HG02642 (cell line): ENCODE data around the gene GPR179.

Source experiments
- ATAC-seq: cut with Tn5 transposase; IDR thresholded peaks from one replicate; pipeline ENCODE4 v1.9.1; 2021; ENCODE audit warnings: mild to moderate bottlenecking; ENCODE audit not compliant: unreplicated experiment, poor library complexity

GPR179 gene, protein sequence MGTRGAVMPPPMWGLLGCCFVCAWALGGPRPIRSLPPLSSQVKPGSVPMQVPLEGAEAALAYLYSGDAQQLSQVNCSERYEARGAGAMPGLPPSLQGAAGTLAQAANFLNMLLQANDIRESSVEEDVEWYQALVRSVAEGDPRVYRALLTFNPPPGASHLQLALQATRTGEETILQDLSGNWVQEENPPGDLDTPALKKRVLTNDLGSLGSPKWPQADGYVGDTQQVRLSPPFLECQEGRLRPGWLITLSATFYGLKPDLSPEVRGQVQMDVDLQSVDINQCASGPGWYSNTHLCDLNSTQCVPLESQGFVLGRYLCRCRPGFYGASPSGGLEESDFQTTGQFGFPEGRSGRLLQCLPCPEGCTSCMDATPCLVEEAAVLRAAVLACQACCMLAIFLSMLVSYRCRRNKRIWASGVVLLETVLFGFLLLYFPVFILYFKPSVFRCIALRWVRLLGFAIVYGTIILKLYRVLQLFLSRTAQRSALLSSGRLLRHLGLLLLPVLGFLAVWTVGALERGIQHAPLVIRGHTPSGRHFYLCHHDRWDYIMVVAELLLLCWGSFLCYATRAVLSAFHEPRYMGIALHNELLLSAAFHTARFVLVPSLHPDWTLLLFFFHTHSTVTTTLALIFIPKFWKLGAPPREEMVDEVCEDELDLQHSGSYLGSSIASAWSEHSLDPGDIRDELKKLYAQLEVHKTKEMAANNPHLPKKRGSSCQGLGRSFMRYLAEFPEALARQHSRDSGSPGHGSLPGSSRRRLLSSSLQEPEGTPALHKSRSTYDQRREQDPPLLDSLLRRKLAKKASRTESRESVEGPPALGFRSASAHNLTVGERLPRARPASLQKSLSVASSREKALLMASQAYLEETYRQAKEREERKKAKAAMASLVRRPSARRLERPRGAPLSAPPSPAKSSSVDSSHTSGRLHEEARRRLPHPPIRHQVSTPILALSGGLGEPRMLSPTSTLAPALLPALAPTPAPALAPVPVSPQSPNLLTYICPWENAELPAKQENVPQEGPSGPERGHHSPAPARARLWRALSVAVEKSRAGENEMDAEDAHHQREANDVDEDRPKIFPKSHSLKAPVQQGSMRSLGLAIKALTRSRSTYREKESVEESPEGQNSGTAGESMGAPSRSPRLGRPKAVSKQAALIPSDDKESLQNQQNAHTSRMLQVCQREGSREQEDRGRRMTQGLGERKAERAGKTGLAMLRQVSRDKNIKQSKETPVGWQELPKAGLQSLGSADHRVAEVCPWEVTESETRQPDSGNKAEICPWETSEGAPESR (N-terminal part only)

DNA sequence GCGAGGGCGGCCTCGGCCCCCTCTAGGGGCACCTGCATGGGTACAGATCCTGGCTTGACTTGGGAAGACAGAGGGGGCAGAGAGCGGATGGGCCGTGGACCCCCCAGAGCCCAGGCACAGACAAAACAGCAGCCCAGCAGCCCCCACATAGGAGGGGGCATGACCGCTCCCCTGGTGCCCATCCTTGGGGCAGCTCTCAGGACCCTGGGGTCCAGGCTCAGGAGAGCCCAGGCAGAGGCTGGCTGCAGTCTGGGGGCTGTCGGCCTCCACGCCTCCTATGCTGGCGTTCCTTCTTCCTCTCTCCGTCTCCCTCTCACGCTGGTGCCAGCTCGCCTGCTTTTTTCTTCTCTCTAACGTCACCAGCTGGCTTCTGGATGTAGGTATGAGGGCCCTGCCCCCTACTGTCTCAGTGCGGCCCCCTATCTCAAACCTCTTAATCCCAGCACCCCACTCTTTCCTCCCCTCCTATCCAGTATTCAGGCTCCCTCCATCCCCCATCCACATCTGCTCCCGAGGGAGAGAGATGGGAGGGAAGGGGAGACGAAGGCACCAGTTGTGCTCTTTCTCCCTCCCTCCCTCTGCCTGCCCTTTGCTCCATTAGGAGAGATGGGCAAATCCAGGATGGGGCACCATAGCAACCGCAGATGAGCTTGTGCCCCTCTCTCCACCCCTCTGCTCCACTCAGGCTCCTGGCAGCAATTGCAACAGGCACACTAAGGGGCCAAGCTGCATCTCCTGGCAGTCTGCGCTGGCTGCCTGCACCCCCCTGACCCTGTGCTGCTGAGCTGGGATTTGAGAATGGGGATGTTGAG, at the start of gene GPR179:
Gene GPR179 (minus strand): TSS at position 349 of the 812 bp plus-strand sequence. CDS start 167 bp downstream, at position 182.
- ATAC-seq, result no peak

DNA sequence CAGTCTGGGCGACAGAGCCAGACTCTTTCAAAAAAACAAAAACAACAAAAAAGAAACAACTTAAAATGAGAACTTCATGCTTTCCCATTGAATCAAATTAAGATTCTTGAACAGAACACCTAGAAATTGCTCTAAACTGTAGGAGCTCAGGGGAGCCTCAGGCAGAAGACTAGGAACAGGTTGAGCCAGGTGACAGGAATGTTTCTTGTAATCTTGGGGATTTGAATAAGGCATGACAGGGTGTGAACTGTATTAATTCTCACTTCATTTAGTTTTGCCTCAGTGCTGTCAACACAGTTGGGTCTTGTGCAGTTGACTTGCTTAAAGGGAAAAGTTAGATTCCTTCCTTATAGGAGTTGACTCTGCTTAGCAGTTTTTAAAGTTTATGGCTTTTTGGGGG, 35.7 kb upstream of the GPR179 start:
- ATAC-seq, result no peak

DNA sequence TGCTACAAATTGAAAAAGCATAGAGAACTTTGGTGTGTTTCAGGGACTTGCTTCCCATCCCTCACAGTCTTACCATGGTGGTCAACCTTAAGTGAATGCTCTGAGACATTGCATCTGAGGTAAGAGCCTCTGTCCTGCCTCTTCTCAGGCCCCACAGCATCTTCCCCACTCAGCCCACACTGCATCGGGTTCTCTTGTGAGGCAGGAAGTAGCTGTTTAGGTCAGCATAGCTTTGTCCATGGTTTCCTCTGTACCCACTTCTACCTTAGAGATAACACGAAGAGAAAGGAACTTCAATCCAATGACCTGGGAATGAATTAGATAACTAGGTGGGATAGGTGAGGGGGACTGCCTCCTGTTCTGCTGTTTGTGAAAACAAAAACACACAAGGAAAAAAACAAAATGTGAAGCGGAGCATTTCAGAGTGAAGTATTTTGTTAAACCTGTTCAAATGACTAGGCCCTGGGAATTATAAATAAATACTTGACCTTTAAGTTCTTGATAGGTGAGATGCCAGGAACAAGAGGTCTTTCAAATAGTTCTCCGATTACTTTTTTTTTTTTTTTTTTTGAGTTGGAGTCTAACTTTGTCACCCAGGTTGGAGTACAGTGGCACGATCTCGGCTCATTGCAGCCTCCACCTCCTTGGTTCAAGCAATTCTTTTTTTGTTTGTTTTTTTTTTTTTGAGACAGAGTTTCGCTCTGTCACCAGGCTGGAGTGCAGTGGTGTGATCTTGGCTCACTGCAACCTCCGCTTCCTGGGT, 25.5 kb upstream of the GPR179 start:
- no peak for ATAC-seq

DNA sequence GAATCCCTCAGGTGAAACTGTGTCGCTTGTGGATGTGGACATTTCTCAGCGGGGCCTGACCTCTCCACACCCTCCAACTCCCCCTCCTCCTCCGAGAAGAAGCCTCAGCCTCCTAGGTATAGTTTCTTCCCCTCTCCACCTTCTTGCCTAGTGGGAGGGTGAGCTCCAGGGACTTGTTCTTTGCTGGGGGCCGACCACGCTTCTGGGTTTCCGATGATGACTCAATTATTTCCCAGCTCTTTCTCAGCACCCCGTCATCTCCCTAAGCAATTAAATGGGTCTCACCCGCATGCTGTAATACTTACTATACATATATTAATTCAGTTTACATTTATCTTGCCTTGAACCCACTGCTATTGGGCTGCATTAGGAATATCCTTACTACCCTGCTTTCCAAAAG, 21.0 kb upstream of the GPR179 start:
- no peak for ATAC-seq

DNA sequence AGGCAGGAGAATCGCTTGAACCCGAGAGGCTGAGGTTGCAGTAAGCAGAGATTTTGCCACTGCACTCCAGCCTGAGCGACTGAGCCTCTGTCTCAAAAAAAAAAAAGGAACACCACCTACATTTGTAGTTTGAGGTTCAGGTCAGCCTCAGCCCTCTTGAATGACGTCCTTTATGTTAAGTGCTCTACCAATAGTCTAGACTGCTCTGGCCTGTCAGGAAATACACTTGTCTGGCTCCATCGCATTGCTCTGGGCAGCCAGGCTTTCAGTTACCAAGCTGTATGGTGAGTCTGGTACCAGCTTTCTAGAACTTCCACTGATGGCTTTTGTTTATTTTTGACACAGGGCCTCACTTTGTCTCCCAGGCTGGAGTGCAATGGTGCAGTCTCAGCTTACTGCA, 19.3 kb upstream of the GPR179 start:
- no peak for ATAC-seq

DNA sequence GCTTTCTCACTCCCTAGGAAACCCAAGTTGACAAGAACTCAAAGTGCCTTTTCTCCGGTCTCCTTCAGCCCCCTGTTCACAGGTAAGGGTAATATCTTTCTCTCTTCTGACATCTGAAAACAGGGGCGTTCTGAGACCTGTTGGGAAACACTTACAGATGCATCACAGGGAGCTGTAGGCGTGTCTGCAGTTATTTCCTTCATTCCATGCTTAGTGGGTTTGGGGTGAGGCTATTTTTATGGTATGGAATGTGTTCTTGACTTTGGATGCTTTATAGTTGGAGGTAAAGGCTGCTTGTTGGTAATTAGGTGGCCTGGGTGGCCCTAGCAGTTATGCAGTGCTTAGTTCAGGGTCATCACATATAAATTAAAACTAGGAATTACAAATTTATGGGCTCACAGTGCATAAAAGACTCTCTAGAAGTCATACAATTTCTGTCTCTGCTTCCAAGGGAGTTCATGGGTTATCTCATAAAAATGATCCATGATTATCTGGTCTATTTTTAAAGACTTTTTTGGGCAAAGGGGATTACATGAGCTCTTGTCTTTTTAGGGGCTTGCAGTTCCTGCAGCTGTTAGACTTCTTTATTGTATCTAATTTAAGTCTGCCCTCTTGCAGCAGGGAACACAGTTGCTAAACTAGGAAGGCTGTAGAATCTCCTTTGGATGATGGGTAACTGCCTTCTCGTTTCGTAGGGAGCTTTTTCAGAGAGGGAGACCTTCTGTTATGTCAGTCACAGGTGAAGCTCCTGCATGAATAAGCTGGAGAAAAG, 18.1 kb upstream of the GPR179 start:
- no peak for ATAC-seq

DNA sequence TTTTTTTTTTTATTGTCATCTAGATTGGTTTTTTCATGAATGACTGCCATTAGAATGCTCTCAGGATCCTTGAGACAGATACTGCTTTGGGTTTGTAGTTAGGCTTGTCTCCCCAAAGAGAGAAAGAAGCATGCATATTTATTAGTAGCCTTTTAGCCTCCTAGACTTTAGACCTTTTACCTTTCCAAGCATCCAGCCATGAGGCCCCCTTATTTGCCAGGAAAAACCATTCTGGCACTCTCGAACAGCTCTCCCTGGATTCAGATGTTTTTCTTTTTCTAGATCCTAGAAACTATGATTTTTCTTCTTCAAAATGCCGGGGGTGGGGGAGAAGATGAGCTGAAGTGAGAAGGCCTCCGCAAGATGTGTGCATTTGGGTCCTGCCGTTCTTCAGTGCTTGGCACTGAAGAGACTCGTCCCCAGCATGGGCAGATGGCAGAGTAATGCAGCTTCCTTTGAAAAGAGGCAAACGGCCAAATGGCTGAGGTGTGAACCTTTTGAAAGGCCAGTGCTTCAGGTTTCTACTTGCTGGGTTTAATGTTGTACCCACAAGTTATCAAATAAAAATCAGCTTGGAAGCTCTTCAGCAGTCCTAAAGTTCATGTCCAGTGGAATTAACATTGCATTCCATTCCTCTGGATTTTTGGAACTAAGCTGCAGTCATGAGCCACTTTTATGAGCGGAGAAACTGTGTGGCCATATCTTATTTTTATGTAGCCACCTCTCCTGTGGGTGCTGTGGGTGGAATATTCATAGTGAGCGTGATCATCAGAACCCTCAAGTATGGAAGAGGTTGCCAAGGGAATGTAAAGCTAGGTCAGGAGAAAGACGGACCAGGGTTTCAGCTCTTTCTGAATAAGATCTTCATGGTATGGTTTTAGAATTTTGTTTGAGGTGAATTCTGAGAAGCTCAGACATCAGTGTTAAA, 15.1 kb upstream of the GPR179 start:
- ATAC-seq, result no peak

DNA sequence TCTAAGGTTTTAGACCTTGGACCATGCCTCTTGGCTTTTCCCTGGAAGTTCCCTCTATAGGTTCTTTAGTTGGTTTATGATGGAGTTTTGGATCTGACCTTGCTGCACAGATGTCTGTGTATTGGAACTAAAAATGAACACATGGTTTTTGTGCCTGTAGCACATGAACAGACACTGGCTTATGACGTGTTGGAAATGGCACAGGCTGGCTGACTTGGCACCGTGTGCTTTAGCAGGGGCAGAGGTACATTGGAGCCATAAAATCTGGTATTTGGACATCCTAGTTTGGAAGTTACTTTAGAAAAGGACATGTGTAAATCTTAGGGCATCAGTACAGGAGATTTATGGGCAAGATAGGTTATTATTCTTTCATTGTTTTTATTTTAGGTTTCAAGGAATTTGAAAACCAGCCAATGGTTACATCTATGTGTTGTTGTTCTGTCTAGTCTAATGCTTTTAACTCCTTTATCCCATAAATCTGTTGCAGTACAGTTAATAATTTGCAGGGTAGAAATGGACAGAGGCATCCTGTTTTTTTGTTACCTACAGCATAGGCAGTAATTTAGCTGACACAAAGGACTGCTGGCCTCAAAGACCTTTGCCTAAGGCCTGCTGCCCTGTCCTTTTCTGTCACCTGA, 13.8 kb upstream of the GPR179 start:
- ATAC-seq, result no peak

DNA sequence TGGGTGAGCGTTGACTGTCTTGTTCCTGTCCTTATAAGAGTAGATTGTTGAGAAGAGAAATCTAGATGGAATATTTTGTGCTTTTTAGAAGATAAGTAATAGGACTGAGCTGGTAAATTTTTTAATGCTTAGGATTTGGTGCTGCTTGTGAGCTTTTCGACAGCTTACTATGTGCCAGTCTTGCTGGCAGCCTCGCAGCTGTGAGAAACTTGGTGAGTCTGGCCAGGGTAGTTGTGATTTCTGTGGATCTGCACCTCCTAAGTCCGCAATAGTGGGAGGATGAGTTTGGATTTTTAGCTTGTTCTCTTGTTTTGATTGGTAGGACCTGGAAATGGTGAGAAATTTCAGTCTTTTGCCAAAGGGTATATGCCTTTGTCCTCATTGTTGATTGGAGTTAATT, 11.5 kb upstream of the GPR179 start:
- ATAC-seq, result no peak

DNA sequence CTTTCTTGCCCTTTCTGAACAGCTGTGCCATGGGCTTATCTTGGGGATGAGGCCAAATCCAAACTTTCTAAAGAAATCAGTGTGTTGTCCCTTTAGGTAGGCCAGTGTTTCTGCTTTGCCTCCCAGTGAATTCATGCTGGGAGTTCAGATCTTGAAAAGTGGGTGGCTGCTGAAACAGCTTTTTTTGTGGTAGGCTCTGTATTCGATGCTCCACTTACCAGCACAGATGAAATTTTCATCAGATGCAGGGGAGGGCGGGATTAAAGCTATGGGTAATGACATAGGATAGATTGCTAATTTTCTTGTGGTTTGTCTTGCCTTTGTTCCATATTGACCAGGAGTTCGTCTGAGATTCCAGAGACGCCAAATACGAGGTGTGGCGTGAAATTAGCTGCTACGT, 10.7 kb upstream of the GPR179 start:
- no peak for ATAC-seq

DNA sequence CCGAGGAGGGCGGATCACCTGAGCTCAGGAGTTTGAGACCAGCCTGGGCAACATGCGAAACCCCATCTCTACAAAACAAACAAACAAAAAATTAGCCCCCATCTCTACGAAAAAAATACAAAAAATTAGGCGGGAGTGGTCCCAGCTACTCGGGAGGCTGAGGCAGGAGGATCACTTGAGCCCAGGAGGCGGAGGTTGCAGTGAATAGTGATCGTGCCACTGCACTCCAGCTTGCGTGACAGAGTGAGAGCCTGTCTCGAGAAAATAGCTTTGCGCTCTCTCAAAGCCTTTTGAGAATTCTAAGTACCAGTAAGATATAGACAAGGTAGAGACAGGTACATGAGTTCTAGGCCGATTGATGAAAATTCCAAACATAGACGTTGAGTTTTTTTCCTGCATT, 9.9 kb upstream of the GPR179 start:
- no peak for ATAC-seq

DNA sequence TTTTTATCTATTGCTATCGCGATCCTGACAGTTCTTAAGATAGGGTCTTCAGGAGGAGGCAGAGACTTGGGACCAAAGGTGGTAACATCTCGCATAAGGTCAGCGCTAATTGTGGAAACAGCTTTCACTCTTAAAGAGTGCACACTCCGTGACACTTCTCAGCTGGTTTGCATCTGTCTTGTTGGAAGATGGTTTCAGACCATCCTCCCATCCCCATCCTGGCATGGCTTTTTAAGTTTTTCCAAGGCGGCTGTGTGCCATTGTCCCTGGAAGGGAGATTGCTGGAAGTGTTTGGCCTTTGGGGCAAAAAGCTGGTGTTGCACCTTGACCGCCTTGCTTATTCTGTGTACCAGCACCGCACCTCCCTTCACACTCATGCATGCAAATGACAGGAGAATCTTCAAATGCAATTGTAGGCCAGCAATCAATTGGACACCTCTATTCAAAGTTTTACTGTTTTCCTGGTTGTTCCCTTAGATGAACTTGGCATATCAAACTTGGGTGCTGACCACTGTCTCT, 9.4 kb upstream of the GPR179 start:
- no peak for ATAC-seq

DNA sequence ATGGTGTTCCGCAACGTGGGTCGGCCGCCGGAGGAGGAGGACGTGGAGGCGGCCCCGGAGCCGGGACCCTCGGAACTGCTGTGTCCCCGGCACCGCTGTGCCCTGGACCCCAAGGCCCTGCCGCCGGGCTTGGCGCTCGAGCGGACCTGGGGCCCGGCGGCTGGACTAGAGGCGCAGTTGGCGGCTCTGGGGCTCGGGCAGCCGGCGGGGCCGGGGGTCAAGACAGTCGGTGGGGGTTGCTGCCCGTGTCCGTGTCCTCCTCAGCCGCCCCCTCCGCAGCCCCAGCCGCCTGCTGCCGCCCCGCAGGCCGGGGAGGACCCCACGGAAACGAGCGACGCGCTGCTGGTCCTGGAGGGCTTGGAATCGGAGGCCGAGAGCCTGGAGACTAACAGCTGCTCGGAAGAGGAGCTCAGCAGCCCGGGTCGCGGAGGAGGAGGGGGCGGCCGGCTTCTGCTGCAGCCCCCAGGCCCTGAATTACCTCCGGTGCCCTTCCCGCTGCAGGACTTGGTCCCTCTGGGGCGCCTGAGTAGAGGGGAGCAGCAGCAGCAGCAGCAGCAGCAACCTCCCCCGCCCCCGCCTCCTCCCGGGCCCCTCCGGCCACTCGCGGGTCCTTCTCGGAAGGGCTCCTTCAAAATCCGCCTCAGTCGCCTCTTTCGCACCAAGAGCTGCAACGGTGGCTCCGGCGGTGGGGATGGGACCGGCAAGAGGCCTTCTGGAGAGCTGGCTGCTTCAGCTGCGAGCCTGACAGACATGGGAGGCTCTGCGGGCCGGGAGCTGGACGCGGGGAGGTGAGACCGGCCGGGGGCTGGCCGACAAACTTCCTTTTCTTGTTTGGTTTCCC, 8.7 kb upstream of the GPR179 start:
- ATAC-seq, result peak; percentile 8

DNA sequence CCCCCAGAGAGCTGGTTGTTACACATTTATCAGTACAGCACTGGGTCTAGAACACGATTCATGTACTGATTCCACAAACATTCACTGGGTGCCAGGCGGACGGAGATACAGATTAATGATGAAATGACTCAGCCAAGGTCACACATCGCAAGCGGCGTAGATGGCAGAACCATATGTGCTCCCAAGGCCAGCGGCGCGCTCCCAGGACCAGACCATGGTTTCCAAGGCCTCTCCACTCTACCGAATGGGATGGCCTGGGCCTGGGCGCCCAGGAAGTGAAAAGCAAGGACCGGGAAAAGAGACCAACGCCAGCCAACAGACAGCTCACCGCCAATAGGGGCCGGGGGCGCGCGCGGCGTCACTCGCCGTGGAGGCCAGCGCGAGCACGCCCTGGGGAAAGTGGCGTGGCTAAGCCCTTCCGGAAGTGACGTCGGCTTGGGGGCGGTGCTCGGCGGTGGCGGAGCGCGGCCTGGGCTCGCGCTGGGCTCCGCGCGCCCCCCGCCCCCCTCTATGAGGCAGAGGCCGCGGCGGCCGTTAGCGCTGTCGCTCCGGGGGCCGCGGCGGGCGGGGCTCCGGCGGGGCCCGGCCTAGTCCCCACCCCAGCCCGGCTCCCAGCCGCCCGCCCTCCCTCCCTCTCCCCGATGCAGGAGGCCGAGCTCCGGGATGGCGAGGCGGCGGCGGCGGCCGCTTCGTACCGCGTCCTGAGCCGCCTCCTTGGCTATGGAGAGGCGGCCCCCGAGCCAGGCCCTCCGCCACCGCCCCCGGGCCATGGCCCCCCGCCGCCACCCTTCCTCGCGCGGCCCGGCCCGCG, 7.9 kb upstream of the GPR179 start, which contains the start of gene SOCS7:
Gene SOCS7 (plus strand): TSS at position 433 of the 811 bp plus-strand sequence. CDS start 209 bp downstream, at position 642.
- peak; percentile 90 for ATAC-seq

DNA sequence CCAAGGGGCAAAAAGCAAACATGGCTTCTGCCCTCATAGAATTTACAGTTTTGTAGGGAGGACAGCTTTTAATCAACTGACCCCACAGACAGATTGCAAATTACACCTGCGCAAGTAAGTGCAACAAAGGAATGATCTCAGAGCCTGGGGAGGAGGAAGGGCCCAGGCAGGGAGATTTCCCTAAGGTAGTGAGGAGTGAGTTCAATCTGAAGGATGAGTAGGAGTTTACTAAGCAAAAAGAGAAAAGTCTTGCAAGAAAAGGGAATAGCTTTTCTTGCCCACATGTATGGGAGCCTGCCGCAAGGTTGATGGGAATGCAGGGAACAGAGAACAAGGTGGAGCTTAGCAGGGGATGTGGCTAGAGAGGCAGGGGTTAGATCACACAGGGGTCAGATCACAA, 6.3 kb upstream of the GPR179 start:
- ATAC-seq, result no peak
